Measurements from ENCODE around the gene SVBP.

DNA sequence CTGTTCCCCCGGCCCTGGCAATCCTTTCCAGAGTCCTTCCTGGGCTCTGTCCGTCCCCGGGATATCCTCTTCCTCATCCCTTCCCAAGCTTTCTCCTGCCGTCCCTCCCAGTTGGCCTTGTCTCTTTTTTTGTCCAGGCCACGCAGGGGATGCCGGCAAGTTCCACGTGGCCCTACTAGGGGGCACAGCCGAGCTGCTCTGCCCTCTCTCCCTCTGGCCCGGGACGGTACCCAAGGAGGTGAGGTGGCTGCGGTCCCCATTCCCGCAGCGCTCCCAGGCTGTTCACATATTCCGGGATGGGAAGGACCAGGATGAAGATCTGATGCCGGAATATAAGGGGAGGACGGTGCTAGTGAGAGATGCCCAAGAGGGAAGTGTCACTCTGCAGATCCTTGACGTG is 13.4 kb upstream of the SVBP start:
- TF ChIP-seq, protein P1, sequence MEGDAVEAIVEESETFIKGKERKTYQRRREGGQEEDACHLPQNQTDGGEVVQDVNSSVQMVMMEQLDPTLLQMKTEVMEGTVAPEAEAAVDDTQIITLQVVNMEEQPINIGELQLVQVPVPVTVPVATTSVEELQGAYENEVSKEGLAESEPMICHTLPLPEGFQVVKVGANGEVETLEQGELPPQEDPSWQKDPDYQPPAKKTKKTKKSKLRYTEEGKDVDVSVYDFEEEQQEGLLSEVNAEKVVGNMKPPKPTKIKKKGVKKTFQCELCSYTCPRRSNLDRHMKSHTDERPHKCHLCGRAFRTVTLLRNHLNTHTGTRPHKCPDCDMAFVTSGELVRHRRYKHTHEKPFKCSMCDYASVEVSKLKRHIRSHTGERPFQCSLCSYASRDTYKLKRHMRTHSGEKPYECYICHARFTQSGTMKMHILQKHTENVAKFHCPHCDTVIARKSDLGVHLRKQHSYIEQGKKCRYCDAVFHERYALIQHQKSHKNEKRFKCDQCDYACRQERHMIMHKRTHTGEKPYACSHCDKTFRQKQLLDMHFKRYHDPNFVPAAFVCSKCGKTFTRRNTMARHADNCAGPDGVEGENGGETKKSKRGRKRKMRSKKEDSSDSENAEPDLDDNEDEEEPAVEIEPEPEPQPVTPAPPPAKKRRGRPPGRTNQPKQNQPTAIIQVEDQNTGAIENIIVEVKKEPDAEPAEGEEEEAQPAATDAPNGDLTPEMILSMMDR (conservative IDR thresholded peaks at IDR 0.05; ENCODE audit: low read length), result no peak
- no peak for TF ChIP-seq EZH2phosphoT487 (IDR thresholded peaks at IDR 0.05; ENCODE audit: borderline replicate concordance, low read depth, low read length)
